HepG2 (cell line): Measurements from ENCODE around the gene NEDD4L. TPM values are rescaled to one million over a fixed set of nuclear protein-coding genes. Genes with fewer than 3 reads are reported as not detected.

Source experiments
- FIP1L1 ChIP-seq: fragments of 200-400 bp; formaldehyde crosslinking; IDR thresholded peaks from 2 replicates; pipeline ENCODE4 v1.6.1; 2018; ENCODE audit warnings: low read depth, mild to moderate bottlenecking, low read length, moderate library complexity, borderline replicate concordance; ENCODE audit not compliant: insufficient read depth
- FOXC1 ChIP-seq: sonication (generic); formaldehyde crosslinking; IDR thresholded peaks from 2 replicates; pipeline ENCODE4 v1.8.0; 2022; ENCODE audit warnings: mild to moderate bottlenecking, missing genetic modification reagents, borderline replicate concordance
- HDAC6 ChIP-seq: fragments of 200-600 bp; sonication (generic); IDR thresholded peaks from 2 replicates; pipeline ENCODE4 v1.7.0; 2017; ENCODE audit warnings: mild to moderate bottlenecking, antibody characterized with exemption, low read length, low read depth
- HMGA1 ChIP-seq: sonication (generic); formaldehyde crosslinking; conservative IDR thresholded peaks from 2 replicates; pipeline ENCODE4 v1.4.0; 2020; ENCODE audit warnings: missing genetic modification reagents
- KDM6A ChIP-seq: IDR thresholded peaks from 2 replicates; pipeline ENCODE4 v1.6.1; 2016; ENCODE audit warnings: low read depth
- KLF15 ChIP-seq: sonication (generic); formaldehyde crosslinking; IDR thresholded peaks from 2 replicates; pipeline ENCODE4 v1.8.1; 2023; ENCODE audit warnings: borderline replicate concordance, mild to moderate bottlenecking, inconsistent platforms, missing genetic modification reagents, mixed read lengths
- KMT2A ChIP-seq: sonication (generic); formaldehyde crosslinking; IDR thresholded peaks from 2 replicates; pipeline ENCODE4 v1.4.0; 2020; ENCODE audit warnings: missing genetic modification reagents
- MBNL3 ChIP-seq: fragments of 250-450 bp; sonication (Bioruptor Pico); conservative IDR thresholded peaks from 2 replicates; pipeline ENCODE4 v1.8.0; 2022; ENCODE audit warnings: mild to moderate bottlenecking, inconsistent platforms
- NCOR1 ChIP-seq: fragments of 200-600 bp; sonication (generic); IDR thresholded peaks from 2 replicates; pipeline ENCODE4 v1.7.0; 2017; ENCODE audit warnings: antibody characterized with exemption, low read length, borderline replicate concordance
- PHF20 ChIP-seq: sonication (generic); formaldehyde crosslinking; IDR thresholded peaks from 2 replicates; pipeline ENCODE4 v1.5.0; 2020; ENCODE audit warnings: mild to moderate bottlenecking, missing genetic modification reagents
- PHF5A ChIP-seq: IDR thresholded peaks from one replicate; pipeline ENCODE4 v1.6.1; 2018; ENCODE audit warnings: low read depth, missing genetic modification reagents; ENCODE audit not compliant: unreplicated experiment
- POLR2A ChIP-seq, 2 experiments: IDR thresholded peaks; 2 replicates each; pipeline ENCODE4 v1.6.1; 2011; ENCODE audit warnings: low read depth in 2 of 2, low read length in 2 of 2, mild to moderate bottlenecking in 1 of 2, moderate library complexity in 1 of 2; ENCODE audit not compliant: insufficient read depth in 1 of 2
- RCOR2 ChIP-seq: IDR thresholded peaks from 2 replicates; pipeline ENCODE4 v1.6.1; 2016; ENCODE audit warnings: missing biosample characterization, missing genetic modification reagents
- TEAD3 ChIP-seq: optimal IDR thresholded peaks from 2 replicates; pipeline ENCODE3; 2016; ENCODE audit warnings: borderline replicate concordance
- THAP11 ChIP-seq: IDR thresholded peaks from 2 replicates; pipeline ENCODE4 v1.6.1; 2016; ENCODE audit warnings: missing biosample characterization, missing genetic modification reagents
- ZMYM3 ChIP-seq: sonication (generic); formaldehyde crosslinking; IDR thresholded peaks from 2 replicates; pipeline ENCODE4 v1.5.1; 2020; ENCODE audit warnings: mild to moderate bottlenecking, missing genetic modification reagents
- ZNF557 ChIP-seq: sonication (generic); formaldehyde crosslinking; IDR thresholded peaks from 2 replicates; pipeline ENCODE4 v1.4.0; 2020; ENCODE audit warnings: missing genetic modification reagents
- ZNF562 ChIP-seq: sonication (generic); formaldehyde crosslinking; IDR thresholded peaks from 2 replicates; pipeline ENCODE4 v1.8.0; 2022; ENCODE audit warnings: missing genetic modification reagents, borderline replicate concordance
- ZNF589 ChIP-seq: sonication (generic); formaldehyde crosslinking; conservative IDR thresholded peaks from 2 replicates; pipeline ENCODE4 v1.8.0; 2022; ENCODE audit warnings: mild to moderate bottlenecking, moderate library complexity, missing genetic modification reagents
- ZNF724P ChIP-seq: sonication (generic); formaldehyde crosslinking; IDR thresholded peaks from 2 replicates; pipeline ENCODE4 v1.8.0; 2022; ENCODE audit warnings: missing genetic modification reagents, borderline replicate concordance
- ZNF878 ChIP-seq: sonication (generic); formaldehyde crosslinking; IDR thresholded peaks from 2 replicates; pipeline ENCODE4 v1.8.1; 2023; ENCODE audit warnings: mild to moderate bottlenecking, missing genetic modification reagents, moderate library complexity
- polyA plus RNA-seq, 8 experiments: library from polyadenylated mRNA; depleted of rRNA in 3 of 8; stranded (reverse) in 7 of 8; unstranded in 1 of 8; fragments of >200 nt; fragmentation: Illumina TruSeq in 4 of 8; extraction: Trizol in 4 of 8; gene quantifications; 2 replicates each; pipeline versions ENCODE4 v1.2.1 to v1.2.3, GENCODE V29; 2011 to 2016; ENCODE audit warnings: low read depth in 4 of 8, missing spikeins in 1 of 8, mixed read lengths in 1 of 8; ENCODE audit not compliant: insufficient read depth in 1 of 8
- total RNA-seq, 5 experiments: library from RNA; depleted of rRNA; stranded (reverse); fragments of >200 nt; fragmentation: Illumina TruSeq; extraction: Trizol; gene quantifications; 2 replicates each; pipeline ENCODE4 v1.2.3, GENCODE V29; 2016; ENCODE audit warnings: low read depth in 1 of 5
- TF ChIP-seq, protein P1 (sequence below): sonication (generic); formaldehyde crosslinking; IDR thresholded peaks from 2 replicates; pipeline ENCODE4 v1.4.0; 2020; ENCODE audit warnings: missing genetic modification reagents
- TF ChIP-seq, protein P2 (sequence below): sonication (generic); formaldehyde crosslinking; IDR thresholded peaks from 2 replicates; pipeline ENCODE4 v1.5.1; 2020; ENCODE audit warnings: missing genetic modification reagents, mild to moderate bottlenecking, borderline replicate concordance
- TF ChIP-seq, protein P3 (sequence below): sonication (generic); formaldehyde crosslinking; IDR thresholded peaks from 2 replicates; pipeline ENCODE4 v1.5.1; 2020; ENCODE audit warnings: mild to moderate bottlenecking, missing genetic modification reagents

Gene NEDD4L
- total and polyA plus RNA-seq, 2 of the 13 experiments (the other 11 are each of a cell fraction or from before 2014, with no cell fraction given), result 168 to 390 TPM

DNA sequence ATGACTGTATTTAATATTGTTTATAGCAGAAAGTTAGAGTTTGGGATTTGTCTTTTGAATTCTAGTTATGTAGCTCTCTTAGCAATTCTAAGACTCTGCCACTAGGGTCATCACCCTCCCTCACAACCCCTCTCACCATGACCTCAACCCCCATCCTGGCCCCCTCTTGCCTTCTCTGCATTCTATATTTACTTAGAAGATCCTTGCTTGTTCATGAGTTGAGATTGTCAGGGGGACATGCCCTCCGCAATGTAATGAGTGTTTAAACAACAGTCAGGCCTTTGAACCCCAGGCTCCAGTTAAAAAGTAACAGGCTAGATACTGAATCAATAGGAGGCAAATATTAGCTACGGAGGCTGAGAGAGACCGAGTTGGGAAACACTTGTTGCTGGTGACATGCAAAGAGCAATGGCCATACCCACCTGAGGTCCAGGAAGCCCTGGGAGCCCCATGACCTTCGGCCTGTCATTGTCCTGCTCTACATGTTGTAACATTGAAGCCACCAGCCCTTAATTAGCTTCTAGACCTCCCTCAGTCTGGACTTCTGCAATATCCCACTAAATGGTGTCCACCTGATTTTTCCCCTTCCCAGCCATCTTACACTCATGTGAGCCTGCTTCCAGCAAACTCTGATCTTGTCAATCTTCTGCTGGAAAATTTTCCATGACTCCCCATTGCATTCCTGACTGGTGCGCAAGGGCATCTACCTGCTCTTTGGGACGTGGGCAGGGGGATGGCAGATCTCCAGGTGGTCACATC is 363.8 kb downstream of the NEDD4L start (continued):
- TF ChIP-seq KLF15 (CRISPR knock-in tag), result no peak; the same call in 1 of the 2 replicates
- no peak for TF ChIP-seq PHF20 (CRISPR knock-in tag)
- peak; percentile 32 for TF ChIP-seq PHF5A (CRISPR knock-in tag)
- TF ChIP-seq KMT2A (CRISPR knock-in tag), result no peak
- peak; percentile 67 for TF ChIP-seq THAP11 (CRISPR knock-in tag)
- TF ChIP-seq MBNL3 (CRISPR knock-in tag), result no peak
- TF ChIP-seq ZNF557, result no peak
- peak; percentile 73; the same call in 1 of the 2 replicates for TF ChIP-seq RCOR2 (CRISPR knock-in tag)
- TF ChIP-seq ZNF878 (CRISPR knock-in tag), result peak; percentile 81; the same call in 1 of the 2 replicates
- TF ChIP-seq ZNF589 (CRISPR knock-in tag), result peak; percentile 21; the same call in 1 of the 2 replicates
- TF ChIP-seq, protein P1, sequence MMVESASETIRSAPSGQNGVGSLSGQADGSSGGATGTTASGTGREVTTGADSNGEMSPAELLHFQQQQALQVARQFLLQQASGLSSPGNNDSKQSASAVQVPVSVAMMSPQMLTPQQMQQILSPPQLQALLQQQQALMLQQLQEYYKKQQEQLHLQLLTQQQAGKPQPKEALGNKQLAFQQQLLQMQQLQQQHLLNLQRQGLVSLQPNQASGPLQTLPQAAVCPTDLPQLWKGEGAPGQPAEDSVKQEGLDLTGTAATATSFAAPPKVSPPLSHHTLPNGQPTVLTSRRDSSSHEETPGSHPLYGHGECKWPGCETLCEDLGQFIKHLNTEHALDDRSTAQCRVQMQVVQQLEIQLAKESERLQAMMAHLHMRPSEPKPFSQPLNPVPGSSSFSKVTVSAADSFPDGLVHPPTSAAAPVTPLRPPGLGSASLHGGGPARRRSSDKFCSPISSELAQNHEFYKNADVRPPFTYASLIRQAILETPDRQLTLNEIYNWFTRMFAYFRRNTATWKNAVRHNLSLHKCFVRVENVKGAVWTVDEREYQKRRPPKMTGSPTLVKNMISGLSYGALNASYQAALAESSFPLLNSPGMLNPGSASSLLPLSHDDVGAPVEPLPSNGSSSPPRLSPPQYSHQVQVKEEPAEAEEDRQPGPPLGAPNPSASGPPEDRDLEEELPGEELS (CRISPR knock-in tag), result peak; percentile 93
- no peak for TF ChIP-seq ZNF724P (CRISPR knock-in tag)
- peak in 1 of 2 experiments; percentile 51; a peak in 1 of 4 replicates for TF ChIP-seq POLR2A (IDR thresholded peaks at IDR 0.05; ENCODE audit: insufficient read depth in 1 of 2, low read depth in 2 of 2, low read length in 2 of 2)
- TF ChIP-seq HDAC6, result no peak
- TF ChIP-seq ZMYM3 (CRISPR knock-in tag), result 0 out of 2 replicates have a peak, but pooled peaks have one; percentile 19
- TF ChIP-seq FIP1L1, result peak; percentile 79; the same call in 1 of the 2 replicates
- no peak for TF ChIP-seq HMGA1 (CRISPR knock-in tag)
- TF ChIP-seq, protein P2, sequence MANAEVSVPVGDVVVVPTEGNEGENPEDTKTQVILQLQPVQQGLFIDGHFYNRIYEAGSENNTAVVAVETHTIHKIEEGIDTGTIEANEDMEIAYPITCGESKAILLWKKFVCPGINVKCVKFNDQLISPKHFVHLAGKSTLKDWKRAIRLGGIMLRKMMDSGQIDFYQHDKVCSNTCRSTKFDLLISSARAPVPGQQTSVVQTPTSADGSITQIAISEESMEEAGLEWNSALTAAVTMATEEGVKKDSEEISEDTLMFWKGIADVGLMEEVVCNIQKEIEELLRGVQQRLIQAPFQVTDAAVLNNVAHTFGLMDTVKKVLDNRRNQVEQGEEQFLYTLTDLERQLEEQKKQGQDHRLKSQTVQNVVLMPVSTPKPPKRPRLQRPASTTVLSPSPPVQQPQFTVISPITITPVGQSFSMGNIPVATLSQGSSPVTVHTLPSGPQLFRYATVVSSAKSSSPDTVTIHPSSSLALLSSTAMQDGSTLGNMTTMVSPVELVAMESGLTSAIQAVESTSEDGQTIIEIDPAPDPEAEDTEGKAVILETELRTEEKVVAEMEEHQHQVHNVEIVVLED (CRISPR knock-in tag), result no peak; the same call in 1 of the 2 replicates
- 0 out of 2 replicates have a peak, but pooled peaks have one; percentile 40 for TF ChIP-seq FOXC1 (CRISPR knock-in tag)
- peak; percentile 99 for TF ChIP-seq NCOR1
- TF ChIP-seq KDM6A (CRISPR knock-in tag), result peak; percentile 84
- no peak for TF ChIP-seq ZNF562 (CRISPR knock-in tag)
- TF ChIP-seq, protein P3, sequence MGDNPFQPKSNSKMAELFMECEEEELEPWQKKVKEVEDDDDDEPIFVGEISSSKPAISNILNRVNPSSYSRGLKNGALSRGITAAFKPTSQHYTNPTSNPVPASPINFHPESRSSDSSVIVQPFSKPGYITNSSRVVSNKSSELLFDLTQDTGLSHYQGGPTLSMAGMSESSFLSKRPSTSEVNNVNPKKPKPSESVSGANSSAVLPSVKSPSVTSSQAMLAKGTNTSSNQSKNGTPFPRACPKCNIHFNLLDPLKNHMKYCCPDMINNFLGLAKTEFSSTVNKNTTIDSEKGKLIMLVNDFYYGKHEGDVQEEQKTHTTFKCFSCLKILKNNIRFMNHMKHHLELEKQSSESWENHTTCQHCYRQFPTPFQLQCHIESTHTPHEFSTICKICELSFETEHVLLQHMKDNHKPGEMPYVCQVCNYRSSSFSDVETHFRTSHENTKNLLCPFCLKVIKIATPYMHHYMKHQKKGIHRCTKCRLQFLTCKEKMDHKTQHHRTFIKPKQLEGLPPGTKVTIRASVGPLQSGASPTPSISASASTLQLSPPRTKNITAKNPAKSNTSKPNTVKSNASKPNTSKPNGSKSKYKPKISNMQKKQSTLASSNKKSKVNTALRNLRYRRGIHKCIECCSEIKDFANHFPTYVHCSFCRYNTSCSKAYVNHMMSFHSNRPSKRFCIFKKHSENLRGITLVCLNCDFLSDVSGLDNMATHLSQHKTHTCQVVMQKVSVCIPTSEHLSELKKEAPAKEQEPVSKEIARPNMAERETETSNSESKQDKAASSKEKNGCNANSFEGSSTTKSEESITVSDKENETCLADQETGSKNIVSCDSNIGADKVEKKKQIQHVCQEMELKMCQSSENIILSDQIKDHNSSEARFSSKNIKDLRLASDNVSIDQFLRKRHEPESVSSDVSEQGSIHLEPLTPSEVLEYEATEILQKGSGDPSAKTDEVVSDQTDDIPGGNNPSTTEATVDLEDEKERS (CRISPR knock-in tag), result peak; percentile 90
- TF ChIP-seq TEAD3, result peak; percentile 86
